Measurements from ENCODE around the gene DNAJB12. TPM values are rescaled to one million over a fixed set of nuclear protein-coding genes. Genes with fewer than 3 reads are reported as not detected.
"Not testable (repeated sequence)": the region's sequence is repeated elsewhere in the genome, so short reads cannot be mapped to it uniquely, and the experiment has no call there.

DNAJB12 gene
- 37.7 TPM for total RNA-seq
- long read RNA-seq, full-length matches to known transcripts = 160 of 246 reads
- long read RNA-seq, partial matches to known transcripts = 14 of 246 reads
- long read RNA-seq, other reads (novel, unspliced or antisense) = 72 of 246 reads

GRCh38 chr10:72354356-72355213 lies at the start of gene DNAJB12:
TSS of gene DNAJB12 (minus strand) at chr10:72354919. CDS start at chr10:72354897, 22 bp downstream.
- DNase-seq (ENCODE audit: low spot score) = peak; percentile 98

- not testable (repeated sequence) for DNase-seq (ENCODE audit: low spot score)
These were observed 40.9 kb upstream of the DNAJB12 start for GRCh38 chr10:72395581-72395980.

- DNase-seq (ENCODE audit: low spot score) = no peak
These were observed 37.9 kb upstream of the DNAJB12 start for GRCh38 chr10:72392571-72392970.

- no peak for DNase-seq (ENCODE audit: low spot score)
These were observed 36.0 kb upstream of the DNAJB12 start for GRCh38 chr10:72390764-72391163.

GRCh38 chr10:72389716-72390115 lies 35.0 kb upstream of the DNAJB12 start:
- no peak for DNase-seq (ENCODE audit: low spot score)

GRCh38 chr10:72389014-72389413 lies 34.3 kb upstream of the DNAJB12 start:
- DNase-seq (ENCODE audit: low spot score) = no peak

- no peak for DNase-seq (ENCODE audit: low spot score)
These were observed 33.3 kb upstream of the DNAJB12 start for GRCh38 chr10:72388062-72388461.

GRCh38 chr10:72386916-72387586 lies 32.3 kb upstream of the DNAJB12 start:
- no peak for DNase-seq (ENCODE audit: low spot score)

GRCh38 chr10:72385724-72386123 lies 31.0 kb upstream of the DNAJB12 start:
- no peak for DNase-seq (ENCODE audit: low spot score)

- DNase-seq (ENCODE audit: low spot score) = not testable (repeated sequence)
These were observed 30.3 kb upstream of the DNAJB12 start for GRCh38 chr10:72384982-72385381.

- DNase-seq (ENCODE audit: low spot score) = no peak
These were observed 25.1 kb upstream of the DNAJB12 start for GRCh38 chr10:72379776-72380175.

- no peak for DNase-seq (ENCODE audit: low spot score)
These were observed 24.3 kb upstream of the DNAJB12 start for GRCh38 chr10:72379062-72379461.

- no peak for DNase-seq (ENCODE audit: low spot score)
These were observed 20.9 kb upstream of the DNAJB12 start for GRCh38 chr10:72375585-72375984.

GRCh38 chr10:72375173-72375572 lies 20.5 kb upstream of the DNAJB12 start:
- DNase-seq (ENCODE audit: low spot score) = no peak

- no peak for DNase-seq (ENCODE audit: low spot score)
These were observed 15.5 kb upstream of the DNAJB12 start for GRCh38 chr10:72370201-72370722.

- DNase-seq (ENCODE audit: low spot score) = no peak
These were observed 12.7 kb upstream of the DNAJB12 start for GRCh38 chr10:72367301-72367960.

GRCh38 chr10:72365106-72365895 lies 10.6 kb upstream of the DNAJB12 start:
- no peak for DNase-seq (ENCODE audit: low spot score)

GRCh38 chr10:72364239-72364777 lies 9.6 kb upstream of the DNAJB12 start:
- peak; percentile 95 for DNase-seq (ENCODE audit: low spot score)

- DNase-seq (ENCODE audit: low spot score) = no peak
These were observed 2.3 kb upstream of the DNAJB12 start for GRCh38 chr10:72356987-72357386.

- DNase-seq (ENCODE audit: low spot score) = no peak
These were observed 1.4 kb upstream of the DNAJB12 start for GRCh38 chr10:72356115-72356514.
